ENCODE results near the gene MYO15A. TPM values are rescaled to one million over a fixed set of nuclear protein-coding genes. Genes with fewer than 3 reads are reported as not detected.

MYO15A gene
- total RNA-seq, 4 donors from 2014 or later, result 2.3 to 7.5 (median 2.9) TPM

GRCh38 chr17:18139949-18140348 lies 31.4 kb downstream of the MYO15A start:
- WGBS, 2 donors, result 33 to 46% methylated on average over 3 of the region's 3 CpGs
- H3K4me3 ChIP-seq, result no peak overlapping the region
- H3K9me3 ChIP-seq, result no peaks in the 10 kb centered on the region
- no peak for DNase-seq (ENCODE audit: low spot score in 2 of 2)
- peaks cover 0 to 20% (median 0%) of the 10 kb centered on the region in 4 donors for H3K4me1 ChIP-seq
- no peak overlapping the region for H3K27ac ChIP-seq
- H3K27me3 ChIP-seq, result no peaks in the 10 kb centered on the region
- TF ChIP-seq CTCF (IDR thresholded peaks at IDR 0.05) (no peak), POLR2A (IDR thresholded peaks at IDR 0.05) (no peak), EP300 (IDR thresholded peaks at IDR 0.05) (no peak)
- H3K36me3 ChIP-seq, result no peaks in the 10 kb centered on the region

GRCh38 chr17:18140648-18141047 lies 32.1 kb downstream of the MYO15A start:
- H3K36me3 ChIP-seq, result no peaks in the 10 kb centered on the region
- no peak for TF ChIP-seq POLR2A (IDR thresholded peaks at IDR 0.05)
- no peak for TF ChIP-seq EP300 (IDR thresholded peaks at IDR 0.05)
- no peak for TF ChIP-seq CTCF (IDR thresholded peaks at IDR 0.05)
- DNase-seq (ENCODE audit: low spot score in 2 of 2), result no peak
- H3K4me1 ChIP-seq, result peaks cover 0 to 20% (median 0%) of the 10 kb centered on the region in 4 donors
- 90% methylated on average over 3 of the region's 3 CpGs for WGBS, 2 donors
- no peak overlapping the region for H3K27ac ChIP-seq
- H3K9me3 ChIP-seq, result no peaks in the 10 kb centered on the region
- H3K4me3 ChIP-seq, result no peak overlapping the region
- H3K27me3 ChIP-seq, result no peaks in the 10 kb centered on the region

GRCh38 chr17:18141210-18141803 lies 32.8 kb downstream of the MYO15A start:
- Histone ChIP-seq H3K27ac (no peak overlapping the region), H3K36me3 (no peaks in the 10 kb centered on the region), H3K9me3 (no peaks in the 10 kb centered on the region), H3K27me3 (no peaks in the 10 kb centered on the region), H3K4me1 (peaks cover 0 to 20% (median 0%) of the 10 kb centered on the region in 4 donors), H3K4me3 (no peak overlapping the region)
- WGBS, 2 donors, result 15 to 24% methylated on average over 7 to 9 of the region's 9 CpGs
- no peak for TF ChIP-seq POLR2A (IDR thresholded peaks at IDR 0.05)
- peak; percentile 56 to 81 (median 63) for TF ChIP-seq CTCF (IDR thresholded peaks at IDR 0.05)
- peak in 1 of 2 donors; percentile 84 for DNase-seq (ENCODE audit: low spot score in 2 of 2)

- Histone ChIP-seq H3K27me3 (no peaks in the 10 kb centered on the region), H3K27ac (no peak overlapping the region), H3K4me3 (no peak overlapping the region), H3K4me1 (peaks cover 0 to 20% (median 0%) of the 10 kb centered on the region in 4 donors), H3K9me3 (no peaks in the 10 kb centered on the region), H3K36me3 (no peaks in the 10 kb centered on the region)
- no peak for DNase-seq (ENCODE audit: low spot score in 2 of 2)
- 88 to 91% methylated on average over 3 of the region's 3 CpGs for WGBS, 2 donors
- TF ChIP-seq POLR2A (IDR thresholded peaks at IDR 0.05) (no peak), CTCF (IDR thresholded peaks at IDR 0.05) (no peak), EP300 (IDR thresholded peaks at IDR 0.05) (no peak)
Observed at GRCh38 chr17:18142417-18142816, 33.9 kb downstream of the MYO15A start.

GRCh38 chr17:18143044-18143936 lies 34.7 kb downstream of the MYO15A start:
- Histone ChIP-seq H3K27ac (no peak overlapping the region), H3K36me3 (no peaks in the 10 kb centered on the region)
- 54 to 71% methylated on average over 12 to 16 of the region's 18 CpGs for WGBS, 2 donors

More at GRCh38 chr17:18143044-18143936, 34.7 kb downstream of the MYO15A start:
- no peak overlapping the region for H3K4me3 ChIP-seq
- no peaks in the 10 kb centered on the region for H3K9me3 ChIP-seq
- no peak for TF ChIP-seq POLR2A (IDR thresholded peaks at IDR 0.05)
- TF ChIP-seq EP300 (IDR thresholded peaks at IDR 0.05), result no peak
- TF ChIP-seq CTCF (IDR thresholded peaks at IDR 0.05), result no peak
- H3K27me3 ChIP-seq, result no peaks in the 10 kb centered on the region
- peaks cover 0 to 20% (median 0%) of the 10 kb centered on the region in 4 donors for H3K4me1 ChIP-seq
- DNase-seq (ENCODE audit: low spot score in 2 of 2), result no peak
